VCaP (cell line): ENCODE data around the gene PIMREG.
"Not testable (repeated sequence)": the region's sequence is repeated elsewhere in the genome, so short reads cannot be mapped to it uniquely, and the experiment has no call there.

Experiments
- H3K27ac ChIP-seq: fragments of 450-650 bp; 2 replicates; pipeline ENCODE4 v1.5.1; 2017
- TF ChIP-seq, protein P1 (sequence below): fragments of 450-650 bp; conservative IDR thresholded peaks from 2 replicates; pipeline ENCODE4 v1.5.1; 2017; ENCODE audit warnings: mild to moderate bottlenecking, moderate library complexity

Gene PIMREG

DNA sequence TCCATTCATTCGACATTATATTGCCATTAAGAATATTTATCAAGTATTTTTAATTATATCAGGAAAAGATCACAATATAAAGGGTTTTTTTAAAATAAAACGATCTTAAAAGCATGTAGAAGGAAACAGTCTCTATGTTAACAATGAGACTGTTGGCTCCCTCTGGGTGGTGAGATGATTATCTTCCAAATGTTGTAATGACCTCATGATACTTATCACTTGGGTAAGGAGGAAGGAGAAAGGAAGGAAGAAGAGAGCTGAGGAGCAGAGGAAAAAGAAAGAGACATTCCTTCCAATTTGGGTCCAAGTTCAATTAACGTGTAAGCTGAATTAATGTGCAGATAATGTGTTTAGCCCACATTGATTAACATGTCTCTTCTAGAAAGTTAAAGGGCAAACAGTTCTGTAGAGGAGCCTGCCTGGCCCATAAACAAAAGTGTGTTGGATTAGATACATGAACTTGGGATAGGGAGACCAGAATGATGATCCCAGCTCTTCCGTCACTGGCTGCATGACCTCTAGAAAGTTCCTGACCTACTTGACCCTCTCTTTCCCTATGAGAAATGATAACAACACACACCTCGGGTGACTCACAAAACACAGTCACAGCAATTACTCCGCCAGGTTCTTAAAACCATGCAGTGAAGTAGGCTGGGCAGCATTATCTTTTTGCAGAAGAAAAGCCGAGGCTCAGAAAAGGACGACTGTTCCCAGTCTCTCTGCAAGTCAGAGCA is 32.0 kb downstream of the PIMREG start:
- H3K27ac ChIP-seq, result no peak overlapping the region
- TF ChIP-seq, protein P1, sequence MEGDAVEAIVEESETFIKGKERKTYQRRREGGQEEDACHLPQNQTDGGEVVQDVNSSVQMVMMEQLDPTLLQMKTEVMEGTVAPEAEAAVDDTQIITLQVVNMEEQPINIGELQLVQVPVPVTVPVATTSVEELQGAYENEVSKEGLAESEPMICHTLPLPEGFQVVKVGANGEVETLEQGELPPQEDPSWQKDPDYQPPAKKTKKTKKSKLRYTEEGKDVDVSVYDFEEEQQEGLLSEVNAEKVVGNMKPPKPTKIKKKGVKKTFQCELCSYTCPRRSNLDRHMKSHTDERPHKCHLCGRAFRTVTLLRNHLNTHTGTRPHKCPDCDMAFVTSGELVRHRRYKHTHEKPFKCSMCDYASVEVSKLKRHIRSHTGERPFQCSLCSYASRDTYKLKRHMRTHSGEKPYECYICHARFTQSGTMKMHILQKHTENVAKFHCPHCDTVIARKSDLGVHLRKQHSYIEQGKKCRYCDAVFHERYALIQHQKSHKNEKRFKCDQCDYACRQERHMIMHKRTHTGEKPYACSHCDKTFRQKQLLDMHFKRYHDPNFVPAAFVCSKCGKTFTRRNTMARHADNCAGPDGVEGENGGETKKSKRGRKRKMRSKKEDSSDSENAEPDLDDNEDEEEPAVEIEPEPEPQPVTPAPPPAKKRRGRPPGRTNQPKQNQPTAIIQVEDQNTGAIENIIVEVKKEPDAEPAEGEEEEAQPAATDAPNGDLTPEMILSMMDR, result no peak

DNA sequence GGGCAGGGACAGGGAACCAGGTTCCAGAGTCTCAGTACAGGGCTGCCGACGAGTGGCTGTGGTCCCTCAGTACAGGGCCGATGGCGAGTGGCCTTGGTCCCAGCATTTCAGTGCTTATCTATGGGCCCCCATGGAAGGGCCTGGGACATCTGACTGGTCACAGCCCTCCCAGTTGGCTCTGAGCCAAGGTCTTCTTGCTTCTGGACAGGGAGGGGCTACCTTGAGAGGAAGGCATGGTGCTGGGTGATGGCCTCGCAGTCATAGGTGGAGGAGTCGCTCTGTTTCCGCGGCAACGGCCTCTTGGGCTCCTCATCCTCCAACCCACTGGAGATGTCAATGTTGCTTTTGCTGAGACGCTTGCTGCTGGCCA is 32.5 kb downstream of the PIMREG start:
- H3K27ac ChIP-seq, result no peak overlapping the region
- TF ChIP-seq, protein P1, result no peak

DNA sequence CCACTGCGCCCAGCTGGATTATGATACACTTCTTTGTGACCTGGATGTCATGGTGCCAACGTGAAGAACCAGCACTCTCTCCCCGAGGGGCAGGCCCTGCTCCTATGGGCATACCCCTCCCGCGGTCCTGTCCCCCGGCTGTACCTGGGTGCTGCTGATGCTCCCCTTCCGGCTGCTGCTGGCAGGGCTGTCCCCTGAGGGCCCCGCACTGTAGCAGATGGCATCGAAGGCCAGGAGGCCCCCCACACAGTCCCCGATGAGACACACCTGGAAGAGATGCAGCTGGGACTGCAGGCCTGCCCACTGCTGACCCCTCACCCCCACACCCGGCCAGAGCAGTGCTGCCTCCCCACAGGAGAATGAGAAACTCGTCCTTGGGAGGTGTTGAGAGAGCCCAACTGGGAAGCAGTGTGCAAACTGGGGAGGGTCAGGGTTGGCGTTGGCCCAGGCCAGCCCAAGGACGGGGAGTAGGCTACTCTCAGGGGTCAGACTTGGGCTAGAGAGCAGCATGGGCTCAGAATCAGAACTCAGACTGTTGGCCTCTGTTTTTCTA is 33.7 kb downstream of the PIMREG start:
- TF ChIP-seq, protein P1, result no peak
- H3K27ac ChIP-seq, result no peak overlapping the region

DNA sequence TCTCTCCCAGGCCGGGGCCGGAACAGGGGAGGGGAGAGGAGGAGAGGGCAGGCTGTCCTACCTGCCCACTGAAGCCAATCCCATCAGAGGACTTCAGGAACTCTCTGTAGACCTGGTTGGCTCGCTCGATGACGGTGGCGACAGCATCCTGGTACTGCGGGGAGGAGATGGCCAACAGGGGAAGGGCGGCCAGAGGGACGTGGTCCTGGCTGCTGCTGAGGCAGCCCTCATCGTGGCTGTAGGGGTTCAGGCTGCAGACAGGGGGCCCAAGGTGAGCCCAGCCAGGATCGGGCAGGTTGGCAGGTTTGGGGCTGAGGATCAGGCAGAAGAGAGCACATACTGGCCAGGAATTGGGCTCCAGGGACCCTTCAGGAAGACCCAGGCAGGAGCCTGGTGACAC is 34.2 kb downstream of the PIMREG start:
- H3K27ac ChIP-seq, result no peak overlapping the region
- TF ChIP-seq, protein P1, result no peak

DNA sequence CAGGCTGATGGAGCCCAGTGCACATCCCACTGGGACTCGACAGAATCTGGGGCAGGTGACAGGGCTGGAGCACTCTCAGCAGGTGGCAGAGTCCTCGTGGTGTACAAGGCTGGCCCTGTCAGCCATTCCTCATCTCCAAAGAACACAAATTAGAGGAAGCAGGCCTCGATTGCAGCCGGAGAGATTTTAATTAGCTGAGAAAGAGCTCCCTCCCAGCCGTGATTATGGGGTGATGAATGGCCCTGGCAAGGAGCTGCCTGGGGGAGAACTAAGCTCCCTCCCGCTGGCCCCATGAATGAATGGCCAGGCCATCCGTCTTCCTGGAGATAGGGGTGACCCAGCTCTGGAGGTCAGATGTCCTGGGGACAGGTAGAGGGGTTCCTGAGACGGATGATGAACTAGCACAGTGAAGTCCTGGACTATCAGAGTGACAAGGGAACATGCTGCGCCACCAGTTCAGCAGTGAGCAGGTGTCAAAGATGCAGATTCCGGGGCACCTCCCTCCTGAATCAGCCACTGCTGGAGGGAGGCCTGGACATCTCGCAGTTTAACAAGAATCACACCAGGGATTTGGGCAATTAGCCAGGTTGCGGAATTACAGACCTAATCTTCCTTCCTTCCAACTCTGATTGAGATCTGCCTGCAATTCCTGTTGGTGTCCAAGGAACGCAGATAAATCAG is 35.5 kb downstream of the PIMREG start:
- TF ChIP-seq, protein P1, result no peak
- peak overlapping the region; percentile 43; the same call in 1 of the 2 replicates for H3K27ac ChIP-seq

DNA sequence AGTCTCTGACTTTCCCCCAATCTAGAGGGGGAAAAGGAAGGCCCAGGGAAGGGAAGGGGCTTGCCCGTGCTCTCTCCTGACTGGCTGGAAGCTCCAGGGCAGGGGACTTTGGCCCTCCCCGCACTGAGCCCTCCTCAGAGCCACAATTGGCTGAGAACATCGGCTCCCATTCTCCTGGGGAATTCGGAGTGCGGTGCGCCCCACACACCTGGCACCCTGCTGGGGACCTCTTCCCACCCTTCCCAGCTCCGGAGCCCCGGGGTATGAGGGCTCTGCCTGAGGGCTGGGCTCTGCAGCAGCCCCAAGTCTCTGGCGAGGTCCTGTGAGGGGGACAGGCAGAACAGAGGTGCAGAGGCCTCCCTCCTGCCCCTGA is 36.0 kb downstream of the PIMREG start:
- TF ChIP-seq, protein P1, result no peak
- H3K27ac ChIP-seq, result peak overlapping the region; percentile 43; the same call in 1 of the 2 replicates

DNA sequence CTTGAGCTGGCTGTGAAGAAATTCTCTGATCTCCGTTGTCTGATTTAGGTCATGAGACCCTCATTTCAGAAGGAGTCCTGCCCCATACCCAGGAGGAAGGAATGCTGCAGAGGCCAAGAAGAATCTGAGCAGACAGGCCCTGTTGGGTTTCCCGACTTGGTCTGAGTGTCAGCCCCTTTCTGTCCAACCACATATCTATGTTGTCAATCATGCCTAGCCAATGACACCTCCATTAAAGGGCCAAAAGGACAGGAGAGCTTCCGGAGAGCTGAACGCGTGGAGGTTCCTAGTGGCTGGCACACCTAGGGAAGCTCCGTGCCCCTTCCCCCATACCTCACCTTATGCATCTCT is 37.8 kb downstream of the PIMREG start:
- H3K27ac ChIP-seq, result no peak overlapping the region
- TF ChIP-seq, protein P1, result no peak

DNA sequence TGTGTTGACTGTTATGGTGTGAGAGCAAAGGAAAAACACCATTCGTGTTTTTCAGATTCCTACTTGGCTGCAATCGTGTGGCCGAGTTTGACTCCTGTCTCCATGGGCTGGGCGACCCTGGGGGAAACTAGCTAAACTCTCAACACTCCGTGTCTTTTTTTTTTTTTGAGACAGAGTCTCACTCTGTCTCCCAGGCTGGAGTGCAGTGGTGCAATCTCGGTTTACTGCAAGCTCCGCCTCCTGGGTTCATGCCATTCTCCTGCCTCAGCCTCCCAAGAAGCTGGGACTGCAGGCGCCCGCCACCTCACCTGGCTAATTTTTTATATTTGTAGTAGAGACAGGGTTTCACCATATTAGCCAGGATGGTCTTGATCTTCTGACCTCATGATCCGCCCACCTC is 38.5 kb downstream of the PIMREG start:
- H3K27ac ChIP-seq, result not testable (repeated sequence)
